AG09319 (cell line): ENCODE data around the gene HUNK.

Experiments
- DNase-seq: peaks from one replicate; pipeline ENCODE4 v3.0.0-alpha.2; 2010; ENCODE audit warnings: low read depth; ENCODE audit errors: extremely low read depth
- TF ChIP-seq, protein P1 (sequence below): IDR thresholded peaks from 2 replicates; pipeline ENCODE4 v1.5.1; 2011; ENCODE audit warnings: low read depth, mild to moderate bottlenecking, inconsistent platforms, low read length, moderate library complexity

Gene HUNK

DNA sequence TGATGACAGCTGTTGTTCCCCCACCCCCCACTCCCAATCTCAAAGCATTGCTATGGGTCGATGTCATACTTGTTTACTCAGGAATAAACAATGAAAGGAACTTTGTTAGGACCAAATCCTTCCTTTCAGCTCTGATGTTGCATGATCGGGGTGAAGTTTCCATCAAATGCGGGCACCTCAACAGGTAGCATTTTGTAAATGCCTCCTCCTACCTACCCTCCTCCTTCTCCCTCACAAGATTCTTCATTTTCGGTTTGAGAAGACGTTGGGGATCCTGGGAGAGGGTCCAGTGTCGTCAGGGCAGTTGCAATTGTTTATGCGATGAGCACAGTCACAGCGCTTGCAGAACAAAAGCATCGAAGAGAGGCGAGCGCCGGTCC is 758 bp upstream of the HUNK start:
- DNase-seq = no peak
- TF ChIP-seq, protein P1, sequence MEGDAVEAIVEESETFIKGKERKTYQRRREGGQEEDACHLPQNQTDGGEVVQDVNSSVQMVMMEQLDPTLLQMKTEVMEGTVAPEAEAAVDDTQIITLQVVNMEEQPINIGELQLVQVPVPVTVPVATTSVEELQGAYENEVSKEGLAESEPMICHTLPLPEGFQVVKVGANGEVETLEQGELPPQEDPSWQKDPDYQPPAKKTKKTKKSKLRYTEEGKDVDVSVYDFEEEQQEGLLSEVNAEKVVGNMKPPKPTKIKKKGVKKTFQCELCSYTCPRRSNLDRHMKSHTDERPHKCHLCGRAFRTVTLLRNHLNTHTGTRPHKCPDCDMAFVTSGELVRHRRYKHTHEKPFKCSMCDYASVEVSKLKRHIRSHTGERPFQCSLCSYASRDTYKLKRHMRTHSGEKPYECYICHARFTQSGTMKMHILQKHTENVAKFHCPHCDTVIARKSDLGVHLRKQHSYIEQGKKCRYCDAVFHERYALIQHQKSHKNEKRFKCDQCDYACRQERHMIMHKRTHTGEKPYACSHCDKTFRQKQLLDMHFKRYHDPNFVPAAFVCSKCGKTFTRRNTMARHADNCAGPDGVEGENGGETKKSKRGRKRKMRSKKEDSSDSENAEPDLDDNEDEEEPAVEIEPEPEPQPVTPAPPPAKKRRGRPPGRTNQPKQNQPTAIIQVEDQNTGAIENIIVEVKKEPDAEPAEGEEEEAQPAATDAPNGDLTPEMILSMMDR = no peak

DNA sequence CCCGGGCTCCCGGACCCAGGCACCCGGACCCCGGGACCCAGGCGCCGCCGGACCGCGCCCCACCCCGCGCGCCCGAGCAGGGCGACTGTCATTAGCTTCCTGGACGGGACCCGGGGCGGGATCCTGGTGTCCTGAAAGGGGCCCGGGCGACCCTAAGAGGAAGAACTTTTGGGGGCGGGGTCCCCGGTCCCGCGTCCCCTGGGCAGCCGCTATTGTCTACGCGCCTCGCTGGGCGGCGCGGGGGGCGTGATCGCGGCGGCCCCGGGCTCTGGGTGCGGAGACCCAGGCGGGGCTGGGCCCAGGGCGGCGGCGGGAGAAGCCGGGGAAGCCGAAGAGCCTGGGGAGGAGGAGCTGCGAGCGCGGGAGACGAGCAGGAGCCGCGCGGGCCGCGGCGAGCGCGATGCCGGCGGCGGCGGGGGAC is 465 bp downstream of the HUNK start:
- DNase-seq = no peak
- TF ChIP-seq, protein P1 = no peak

DNA sequence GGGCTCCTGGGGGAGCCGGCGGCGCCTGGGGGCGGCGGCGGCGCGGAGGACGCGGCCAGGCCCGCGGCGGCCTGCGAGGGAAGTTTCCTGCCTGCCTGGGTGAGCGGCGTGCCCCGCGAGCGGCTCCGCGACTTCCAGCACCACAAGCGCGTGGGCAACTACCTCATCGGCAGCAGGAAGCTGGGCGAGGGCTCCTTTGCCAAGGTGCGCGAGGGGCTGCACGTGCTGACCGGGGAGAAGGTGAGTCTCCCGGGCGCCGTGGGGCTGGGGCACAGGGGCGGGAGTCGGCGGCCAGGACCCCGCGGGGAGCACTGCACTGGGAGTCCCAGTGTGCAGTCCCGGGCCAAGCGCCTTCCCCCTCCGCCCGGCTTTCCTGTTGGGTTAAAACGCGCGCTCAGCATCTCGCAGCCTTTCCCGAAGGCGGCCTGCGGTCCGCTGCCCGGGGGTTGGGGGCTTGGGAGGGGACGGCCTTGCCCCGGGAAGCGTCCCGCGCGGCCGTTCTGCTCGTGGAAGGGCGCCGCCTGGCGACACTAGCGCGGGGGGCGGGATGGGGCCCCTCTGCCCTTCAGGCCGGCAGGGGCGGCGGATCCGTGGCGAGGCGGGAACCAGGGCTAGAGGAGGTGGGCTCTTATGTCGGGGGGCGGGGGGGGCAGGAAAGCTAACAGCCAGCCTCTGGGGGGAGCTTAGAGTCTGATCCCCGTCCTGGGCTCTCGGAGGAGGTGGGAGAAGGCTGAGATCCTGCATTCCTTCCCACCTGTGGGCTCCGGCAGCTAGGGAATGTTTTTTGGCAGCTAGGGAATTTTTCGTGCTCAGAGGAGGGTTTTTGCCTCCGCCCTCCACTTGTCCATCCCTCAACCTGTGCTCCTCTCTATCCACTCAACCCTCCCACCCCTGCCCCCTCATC is 1.1 kb downstream of the HUNK start:
- TF ChIP-seq, protein P1 = peak; percentile 43
- no peak for DNase-seq

DNA sequence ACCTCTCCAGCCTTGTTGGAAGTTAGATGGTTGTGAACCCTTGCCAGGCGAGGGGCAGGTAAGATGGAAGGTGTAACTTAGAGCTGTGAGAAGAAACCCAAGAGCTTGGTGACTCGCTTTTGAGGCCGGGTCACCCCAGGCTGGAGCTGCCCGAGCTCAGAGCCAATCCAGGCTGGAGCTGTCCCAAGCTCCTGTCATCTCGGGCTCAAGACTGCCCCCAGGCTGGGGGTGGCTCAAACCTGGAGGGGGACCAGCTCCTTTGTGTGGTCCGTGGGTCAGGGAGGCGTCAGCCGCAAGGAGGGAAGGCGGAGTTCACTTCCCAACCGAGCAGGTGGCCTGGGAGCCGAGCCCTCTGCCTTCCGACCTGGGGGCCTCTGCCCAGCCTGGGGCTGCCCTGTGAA is 2.0 kb downstream of the HUNK start:
- TF ChIP-seq, protein P1 = no peak
- DNase-seq = no peak

DNA sequence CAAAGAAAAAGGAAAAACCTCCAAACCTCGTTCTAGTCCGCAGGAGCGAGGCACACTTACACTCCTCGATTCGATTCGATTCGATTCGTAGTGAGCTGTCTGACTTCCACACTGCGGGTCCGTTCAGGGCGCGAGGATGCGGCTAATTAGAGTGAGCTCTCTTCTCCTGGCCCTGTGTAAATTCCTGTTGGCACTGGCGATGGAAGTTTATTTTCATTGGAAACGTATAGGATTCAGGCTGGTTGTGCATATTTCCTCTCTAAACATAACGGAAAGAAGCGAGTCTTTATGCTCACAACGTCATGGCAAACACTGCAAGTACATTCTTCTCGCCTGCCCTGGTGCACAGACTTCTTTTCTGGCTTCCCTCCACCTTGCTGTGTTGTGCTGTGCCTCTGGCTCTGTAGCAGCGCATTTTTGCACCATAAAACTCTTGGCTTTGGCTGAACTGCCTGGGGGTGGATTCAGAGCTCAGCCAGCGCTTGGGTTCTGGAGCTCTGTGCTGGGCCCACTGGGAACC is 2.7 kb downstream of the HUNK start:
- TF ChIP-seq, protein P1 = no peak
- no peak for DNase-seq

DNA sequence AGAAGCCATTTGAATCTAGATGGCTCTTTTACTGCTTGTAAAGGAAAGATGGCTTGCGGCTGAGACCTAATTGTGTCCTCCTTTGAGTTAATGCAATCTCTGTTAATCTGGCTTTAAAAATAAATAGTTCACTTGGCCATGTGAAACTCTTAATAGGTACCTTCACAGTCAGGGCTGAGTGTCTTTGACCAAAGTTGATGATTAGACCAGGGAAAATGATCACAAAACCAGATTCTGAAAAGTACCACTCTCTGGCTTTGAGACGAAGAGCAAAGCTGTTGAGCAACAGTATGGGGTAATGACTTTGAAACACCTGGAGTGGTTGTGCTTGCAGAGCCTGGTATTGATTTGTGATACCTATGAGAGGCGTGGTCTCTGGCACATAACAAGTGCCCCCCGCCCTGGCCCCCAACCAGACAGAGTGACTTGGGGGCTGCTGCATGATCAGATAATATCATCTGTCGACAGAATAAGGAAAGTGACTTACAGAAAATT is 4.7 kb downstream of the HUNK start:
- no peak for DNase-seq
- TF ChIP-seq, protein P1 = no peak

DNA sequence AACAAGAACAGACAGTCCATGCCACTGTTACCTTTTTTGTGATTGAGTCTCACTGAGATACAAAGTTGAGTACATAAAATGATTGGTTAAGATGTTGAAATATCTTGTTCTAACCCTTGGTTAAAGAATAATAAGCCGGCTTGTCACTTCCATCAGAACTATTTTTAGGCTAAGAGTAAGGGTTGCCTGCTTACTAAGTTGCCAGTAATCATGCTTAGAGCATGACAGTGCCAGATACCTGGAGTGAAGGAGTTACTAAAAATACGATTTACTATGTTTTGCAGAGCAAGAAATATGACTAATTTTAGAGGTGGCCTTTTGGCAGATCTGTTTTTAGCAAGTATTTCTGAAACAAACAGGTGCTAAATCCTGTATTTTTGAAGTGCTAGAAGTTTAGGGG is 6.0 kb downstream of the HUNK start:
- TF ChIP-seq, protein P1 = no peak
- DNase-seq = no peak
